Muscle layer of duodenum (tissue), 2 donors: ENCODE data around the gene SUN2.

Experiments used
- H3K27ac ChIP-seq: one replicate; pipeline ENCODE4 v1.7.0; 2013; ENCODE audit warnings: mild to moderate bottlenecking, low read length
- H3K27me3 ChIP-seq: one replicate; pipeline ENCODE4 v1.7.0; 2013; ENCODE audit warnings: low read depth, mild to moderate bottlenecking, control low read depth, low read length
- H3K36me3 ChIP-seq, 2 donors: one replicate each; pipeline ENCODE4 v1.7.0; 2013; ENCODE audit warnings: low read length in 2 of 2, control low read depth in 1 of 2, mild to moderate bottlenecking in 1 of 2; ENCODE audit not compliant: insufficient read depth in 2 of 2, control insufficient read depth in 1 of 2
- H3K4me1 ChIP-seq, 2 donors: one replicate each; pipeline ENCODE4 v1.7.0; 2013; ENCODE audit warnings: low read length in 2 of 2, mild to moderate bottlenecking in 2 of 2, control low read depth in 1 of 2, moderate library complexity in 1 of 2; ENCODE audit not compliant: insufficient read depth in 2 of 2, control insufficient read depth in 1 of 2
- H3K4me3 ChIP-seq, 2 donors: one replicate each; pipeline ENCODE4 v1.7.0; 2013; ENCODE audit warnings: low read length in 2 of 2, low read depth in 1 of 2, mild to moderate bottlenecking in 1 of 2
- H3K9me3 ChIP-seq, 2 donors: one replicate each; pipeline ENCODE4 v1.7.0; 2013; ENCODE audit warnings: low read length in 2 of 2, control low read depth in 1 of 2, mild to moderate bottlenecking in 1 of 2; ENCODE audit not compliant: control insufficient read depth in 1 of 2
- donor health status: healthy.

The SUN2 gene

GRCh38 chr22:38792833-38793232 is 37.0 kb upstream of the SUN2 start:
- H3K9me3 ChIP-seq = no peaks in the 10 kb centered on the region
- no peaks in the 10 kb centered on the region for H3K27me3 ChIP-seq
- H3K36me3 ChIP-seq = peaks cover 0 to 10% of the 10 kb centered on the region in 2 donors
- H3K4me3 ChIP-seq = peak overlapping the region; percentile 64 to 75
- no peak overlapping the region for H3K27ac ChIP-seq
- peaks cover 14 to 21% of the 10 kb centered on the region in 2 donors for H3K4me1 ChIP-seq

- H3K4me1 ChIP-seq = peaks cover 18 to 44% of the 10 kb centered on the region in 2 donors
- H3K27me3 ChIP-seq = no peaks in the 10 kb centered on the region
- H3K27ac ChIP-seq = no peak overlapping the region
- no peak overlapping the region for H3K4me3 ChIP-seq
- no peaks in the 10 kb centered on the region for H3K9me3 ChIP-seq
- peaks cover 0 to 10% of the 10 kb centered on the region in 2 donors for H3K36me3 ChIP-seq
Measured at GRCh38 chr22:38789606-38790005, 33.8 kb upstream of the SUN2 start.

- no peaks in the 10 kb centered on the region for H3K27me3 ChIP-seq
- H3K36me3 ChIP-seq = peaks cover 0 to 10% of the 10 kb centered on the region in 2 donors
- no peaks in the 10 kb centered on the region for H3K9me3 ChIP-seq
- H3K27ac ChIP-seq = peak overlapping the region; percentile 17
- peaks cover 18 to 39% of the 10 kb centered on the region in 2 donors for H3K4me1 ChIP-seq
- no peak overlapping the region for H3K4me3 ChIP-seq
Measured at GRCh38 chr22:38788846-38789245, 33.0 kb upstream of the SUN2 start.

GRCh38 chr22:38788021-38788816 is 32.4 kb upstream of the SUN2 start:
- Histone ChIP-seq H3K9me3 (no peaks in the 10 kb centered on the region), H3K27me3 (no peaks in the 10 kb centered on the region), H3K4me1 (peaks cover 18 to 36% of the 10 kb centered on the region in 2 donors), H3K36me3 (peaks cover 0 to 10% of the 10 kb centered on the region in 2 donors), H3K27ac (peak overlapping the region; percentile 60), H3K4me3 (no peak overlapping the region)

- Histone ChIP-seq H3K4me1 (peaks cover 18 to 29% of the 10 kb centered on the region in 2 donors), H3K27ac (peak overlapping the region; percentile 23), H3K36me3 (peaks cover 0 to 15% of the 10 kb centered on the region in 2 donors), H3K4me3 (no peak overlapping the region), H3K9me3 (no peaks in the 10 kb centered on the region), H3K27me3 (no peaks in the 10 kb centered on the region)
Measured at GRCh38 chr22:38786631-38787030, 30.8 kb upstream of the SUN2 start.

- Histone ChIP-seq H3K36me3 (peaks cover 9 to 11% of the 10 kb centered on the region in 2 donors), H3K4me1 (peaks cover 18 to 29% of the 10 kb centered on the region in 2 donors), H3K27ac (no peak overlapping the region)
Measured at GRCh38 chr22:38784856-38785255, 29.1 kb upstream of the SUN2 start.

GRCh38 chr22:38784035-38784434 is 28.2 kb upstream of the SUN2 start:
- Histone ChIP-seq H3K4me1 (peaks cover 14 to 29% of the 10 kb centered on the region in 2 donors), H3K9me3 (no peaks in the 10 kb centered on the region), H3K27ac (no peak overlapping the region), H3K27me3 (no peaks in the 10 kb centered on the region), H3K36me3 (peaks cover 6 to 19% of the 10 kb centered on the region in 2 donors), H3K4me3 (no peak overlapping the region)

More at GRCh38 chr22:38784856-38785255, 29.1 kb upstream of the SUN2 start:
- no peaks in the 10 kb centered on the region for H3K27me3 ChIP-seq
- H3K9me3 ChIP-seq = no peaks in the 10 kb centered on the region
- H3K4me3 ChIP-seq = no peak overlapping the region

GRCh38 chr22:38783095-38783615 is 27.4 kb upstream of the SUN2 start:
- no peaks in the 10 kb centered on the region for H3K9me3 ChIP-seq
- no peak overlapping the region for H3K4me3 ChIP-seq
- H3K27ac ChIP-seq = no peak overlapping the region
- H3K27me3 ChIP-seq = no peaks in the 10 kb centered on the region
- peaks cover 8 to 26% of the 10 kb centered on the region in 2 donors for H3K4me1 ChIP-seq
- peaks cover 10 to 28% of the 10 kb centered on the region in 2 donors for H3K36me3 ChIP-seq

GRCh38 chr22:38782402-38783094 is 26.8 kb upstream of the SUN2 start:
- Histone ChIP-seq H3K36me3 (peaks cover 11 to 29% of the 10 kb centered on the region in 2 donors), H3K27ac (no peak overlapping the region), H3K9me3 (no peaks in the 10 kb centered on the region), H3K4me3 (no peak overlapping the region), H3K4me1 (peaks cover 2 to 20% of the 10 kb centered on the region in 2 donors), H3K27me3 (no peaks in the 10 kb centered on the region)

GRCh38 chr22:38781033-38781432 is 25.2 kb upstream of the SUN2 start:
- no peak overlapping the region for H3K27ac ChIP-seq
- H3K27me3 ChIP-seq = no peaks in the 10 kb centered on the region
- H3K4me1 ChIP-seq = peaks cover 0 to 10% of the 10 kb centered on the region in 2 donors
- H3K36me3 ChIP-seq = peaks cover 11 to 29% of the 10 kb centered on the region in 2 donors
- no peaks in the 10 kb centered on the region for H3K9me3 ChIP-seq
- H3K4me3 ChIP-seq = no peak overlapping the region

GRCh38 chr22:38777087-38777671 is 21.4 kb upstream of the SUN2 start:
- Histone ChIP-seq H3K9me3 (no peaks in the 10 kb centered on the region), H3K27me3 (no peaks in the 10 kb centered on the region), H3K27ac (no peak overlapping the region), H3K4me1 (no peaks in the 10 kb centered on the region), H3K36me3 (peaks cover 9 to 29% of the 10 kb centered on the region in 2 donors), H3K4me3 (no peak overlapping the region)
